ENCODE results near the gene DCP2. TPM values are rescaled to one million over a fixed set of nuclear protein-coding genes. Genes with fewer than 3 reads are reported as not detected.

The DCP2 gene
- total RNA-seq, 1 experiment from 2014 or later, result 176 TPM

DNA sequence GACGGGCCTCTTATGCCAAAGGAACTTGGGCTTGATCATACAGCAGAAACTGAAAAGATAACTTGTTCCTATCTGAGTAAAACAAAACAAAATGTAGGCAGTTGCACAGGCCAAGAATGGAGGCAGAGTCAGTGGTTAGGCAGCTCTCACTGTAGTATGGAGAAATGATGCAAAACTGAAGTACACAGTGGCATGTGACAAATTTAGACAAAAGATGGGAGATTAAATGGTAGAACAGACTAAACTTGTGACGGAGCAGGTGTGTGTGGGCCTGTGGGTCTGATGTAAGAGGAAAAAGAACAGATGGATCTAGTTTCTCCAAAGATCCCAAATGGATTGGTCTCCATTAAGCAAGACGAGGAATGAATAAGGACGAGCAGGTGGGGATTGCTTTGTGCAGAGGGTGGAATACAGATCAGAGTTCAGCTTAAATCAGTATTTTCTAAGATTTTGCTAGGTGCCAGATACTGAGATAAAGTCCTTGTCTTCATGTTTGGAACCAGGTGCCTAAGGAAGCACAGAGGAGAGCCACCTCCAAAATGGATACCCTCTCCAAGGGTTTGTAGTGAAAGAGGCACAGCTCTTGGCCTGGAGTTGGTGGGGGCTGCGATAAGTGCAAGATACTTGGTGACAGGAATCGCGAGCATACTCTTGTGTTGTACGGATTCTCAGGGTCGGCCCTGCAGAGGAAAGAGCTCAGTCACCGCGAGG lies 722 bp upstream of the DCP2 start:
- H3K27ac Mint-ChIP-seq, result peak overlapping the region; percentile 97 to 99 (median 98)
- Histone ChIP-seq H3K27ac (ENCODE audit: insufficient read length, low read depth, low read length) (peak overlapping the region; percentile 69), H2BK15ac (ENCODE audit: low read depth, low read length) (no peak overlapping the region), H2BK12ac (ENCODE audit: insufficient read length, low read depth, low read length) (no peak overlapping the region), H2BK5ac (ENCODE audit: insufficient read length, low read length) (no peak overlapping the region), H2AFZ (ENCODE audit: low read length) (no peak overlapping the region), H2AK5ac (ENCODE audit: insufficient read length, low read length) (no peak overlapping the region), H3K4me2 (ENCODE audit: insufficient read depth, insufficient read length, low read length) (peak overlapping the region; percentile 31), H2BK120ac (ENCODE audit: low read depth, low read length, poor library complexity, severe bottlenecking) (no peak overlapping the region), H3K27me3 (ENCODE audit: insufficient read depth, low read length) (no peaks in the 10 kb centered on the region), H3K9me3 (ENCODE audit: control insufficient read depth, low read depth, low read length) (no peaks in the 10 kb centered on the region), H4K20me1 (ENCODE audit: control insufficient read depth, insufficient read depth, insufficient read length) (no peaks in the 10 kb centered on the region), H3K14ac (ENCODE audit: insufficient read depth, low read length) (peak overlapping the region; percentile 44; the same call in 1 of the 2 replicates), H3K18ac (ENCODE audit: insufficient read length, low read depth, low read length) (peak overlapping the region; percentile 31), H3K4me1 (ENCODE audit: insufficient read depth, low read length) (no peaks in the 10 kb centered on the region), H3K23me2 (ENCODE audit: insufficient read length, low read depth, low read length, poor library complexity, severe bottlenecking) (peaks cover 8% of the 10 kb centered on the region), H4K5ac (ENCODE audit: insufficient read length, low read depth, low read length) (peak overlapping the region; percentile 2), H3K79me1 (ENCODE audit: insufficient read depth, low read depth, low read length, poor library complexity, severe bottlenecking) (no peaks in the 10 kb centered on the region), H3K9ac (ENCODE audit: extremely low read depth, insufficient read length, low read length) (peak overlapping the region; percentile 65), H3K4ac (ENCODE audit: low read depth, low read length) (no peak overlapping the region; the same call in 1 of the 2 replicates), H3K23ac (ENCODE audit: insufficient read length, low read depth, low read length) (no peak overlapping the region), H3K79me2 (ENCODE audit: insufficient read depth, low read length) (peaks cover 20% of the 10 kb centered on the region; the same call in 1 of the 2 replicates), H3K56ac (ENCODE audit: insufficient read length, low read depth, low read length) (no peak overlapping the region), H4K8ac (replicated peaks; ENCODE audit: insufficient read length, low read depth, low read length) (no peak overlapping the region), H2BK20ac (ENCODE audit: low read depth, low read length, poor library complexity, severe bottlenecking) (no peak overlapping the region), H4K91ac (ENCODE audit: insufficient read length, low read depth, low read length) (no peak overlapping the region), H3T11ph (ENCODE audit: low read length) (no peak overlapping the region)
- peaks cover 24 to 26% of the 10 kb centered on the region in 2 experiments for H3K4me1 Mint-ChIP-seq
- peak overlapping the region; percentile 98 for H3K4me3 Mint-ChIP-seq
- WGBS (ENCODE audit: extremely low coverage, insufficient read length, low lambda C conversion rate), result no CpG with 5 or more reads among the region's 11 CpGs
- no peaks in the 10 kb centered on the region for H3K27me3 Mint-ChIP-seq (ENCODE audit: low read depth)
- no peak for DNase-seq
- no peak for TF ChIP-seq CTCF (conservative IDR thresholded peaks at IDR 0.05)
- H3K9me3 Mint-ChIP-seq, result no peaks in the 10 kb centered on the region; a peak in 1 of 5 replicates
- peaks cover 2 to 5% (median 3%) of the 10 kb centered on the region in 3 experiments; a peak in 4 of 7 replicates for H3K36me3 Mint-ChIP-seq (ENCODE audit: insufficient read depth in 1 of 3, low read depth in 3 of 3)

Data from H9 (cell line).